HG02678 (cell line): ENCODE measurements around the gene SH3BP4.

ENCODE experiments used
- ATAC-seq: cut with Tn5 transposase; IDR thresholded peaks from one replicate; pipeline ENCODE4 v1.9.1; 2021; ENCODE audit warnings: mild to moderate bottlenecking, moderate library complexity; ENCODE audit not compliant: unreplicated experiment

Gene SH3BP4

DNA sequence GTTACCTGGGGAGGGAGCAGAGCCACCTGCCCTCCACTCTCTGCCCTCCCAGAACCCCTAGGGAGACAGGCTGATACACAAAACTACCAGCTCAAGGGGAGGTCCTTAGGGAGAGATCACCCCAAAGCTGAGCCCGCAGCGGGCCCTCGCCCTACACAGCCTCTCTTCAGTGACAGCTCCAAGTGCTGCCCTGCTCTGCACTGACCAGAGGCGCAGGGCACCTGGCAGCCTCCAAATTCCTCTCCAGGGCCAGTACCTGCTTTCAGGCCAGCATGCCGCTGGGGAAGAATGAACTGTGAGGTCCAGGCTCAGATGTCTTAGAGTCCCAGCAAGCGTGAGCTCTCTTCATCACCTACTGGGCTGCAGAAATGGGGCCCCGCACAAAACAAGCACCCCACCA is 11.3 kb upstream of the SH3BP4 start:
- no peak for ATAC-seq

DNA sequence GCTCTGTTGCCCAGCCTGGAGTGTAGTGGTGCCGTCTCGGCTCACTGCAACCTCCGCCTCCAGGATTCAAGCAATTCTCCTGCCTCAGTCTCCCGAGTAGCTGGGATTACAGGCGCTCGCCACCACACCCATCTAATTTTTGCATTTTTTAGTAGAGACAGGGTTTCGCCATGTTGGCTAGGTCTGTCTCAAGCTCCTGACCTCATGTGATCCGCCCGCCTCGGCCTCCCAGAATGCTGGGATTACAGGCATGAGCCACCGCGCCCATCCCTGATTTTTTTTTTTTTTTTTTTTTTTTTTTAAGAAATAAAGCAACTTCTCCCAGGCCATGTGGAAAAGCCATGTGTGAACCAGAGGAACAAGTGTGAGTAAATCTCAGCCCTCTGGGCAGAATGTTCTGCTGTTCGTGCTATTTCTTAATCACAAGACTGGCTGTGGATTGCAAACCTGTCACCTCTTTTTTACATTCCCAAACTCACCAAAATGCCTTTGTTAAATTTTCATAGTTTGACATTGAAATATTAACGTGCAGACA is 6.4 kb upstream of the SH3BP4 start:
- no peak for ATAC-seq

DNA sequence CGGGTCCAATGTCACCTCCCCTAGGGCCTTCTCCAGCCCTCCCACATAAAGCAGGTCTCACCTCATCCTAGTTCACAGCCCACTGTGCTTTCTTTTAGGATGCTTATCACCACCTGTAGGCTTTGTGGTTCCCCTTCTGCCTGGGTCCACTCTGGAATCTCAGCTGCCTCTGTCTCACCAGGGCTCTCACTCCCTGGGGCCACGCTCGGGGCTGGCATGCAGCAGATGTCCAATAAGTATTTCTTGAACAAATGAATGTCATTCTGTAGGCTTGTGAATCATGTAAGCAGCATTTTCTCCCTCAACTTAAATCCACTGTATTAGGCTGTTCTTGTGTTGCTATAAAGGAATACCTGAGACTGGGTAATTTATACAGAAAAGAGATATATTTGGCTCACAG is 4.3 kb upstream of the SH3BP4 start:
- ATAC-seq: no peak

DNA sequence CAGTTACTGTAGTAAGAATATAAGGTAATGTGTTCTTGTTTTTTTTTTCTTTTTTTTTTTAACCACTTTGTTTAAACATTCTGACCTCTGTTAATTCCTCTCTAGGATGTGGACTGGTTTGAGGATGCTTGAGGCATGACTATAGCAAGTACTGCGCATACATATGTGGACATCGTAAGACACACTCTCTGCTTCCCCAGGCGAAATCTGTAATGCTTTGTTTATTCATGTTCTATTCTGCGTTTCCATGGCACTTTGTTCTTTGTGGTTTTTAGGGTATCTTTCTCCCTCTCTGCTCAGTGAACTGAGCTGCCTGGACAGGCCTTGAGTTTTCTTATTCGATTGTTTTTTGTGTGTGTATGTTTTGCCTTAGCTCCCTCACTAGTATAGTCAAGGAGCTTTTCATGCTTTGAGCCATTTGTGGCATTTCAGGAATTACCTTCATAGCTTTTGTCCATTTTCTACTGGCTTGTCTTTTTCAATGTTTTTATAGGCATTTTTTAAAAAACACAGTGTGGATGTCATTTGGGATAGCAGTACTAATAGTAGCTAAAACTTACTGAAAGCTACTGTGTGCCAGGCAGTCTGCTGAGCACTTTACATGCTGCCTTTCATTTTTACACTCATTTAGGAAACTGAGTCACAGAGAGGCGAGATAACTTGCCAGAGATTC is 1.9 kb upstream of the SH3BP4 start:
- ATAC-seq: no peak

DNA sequence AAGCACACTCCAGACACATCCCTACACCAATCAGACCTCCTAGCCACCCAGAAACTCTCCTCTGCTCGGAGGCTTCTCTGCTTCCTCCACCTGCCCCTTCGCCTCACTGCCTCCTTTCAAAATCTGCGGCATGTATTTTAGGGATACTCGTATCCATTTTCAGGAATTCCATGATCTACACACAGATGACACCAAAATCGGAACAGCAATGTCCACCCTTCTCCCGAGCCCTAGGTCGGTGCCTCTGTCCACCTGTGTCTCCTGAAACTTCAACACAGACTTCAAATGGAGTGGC is 1.4 kb upstream of the SH3BP4 start:
- ATAC-seq: no peak

DNA sequence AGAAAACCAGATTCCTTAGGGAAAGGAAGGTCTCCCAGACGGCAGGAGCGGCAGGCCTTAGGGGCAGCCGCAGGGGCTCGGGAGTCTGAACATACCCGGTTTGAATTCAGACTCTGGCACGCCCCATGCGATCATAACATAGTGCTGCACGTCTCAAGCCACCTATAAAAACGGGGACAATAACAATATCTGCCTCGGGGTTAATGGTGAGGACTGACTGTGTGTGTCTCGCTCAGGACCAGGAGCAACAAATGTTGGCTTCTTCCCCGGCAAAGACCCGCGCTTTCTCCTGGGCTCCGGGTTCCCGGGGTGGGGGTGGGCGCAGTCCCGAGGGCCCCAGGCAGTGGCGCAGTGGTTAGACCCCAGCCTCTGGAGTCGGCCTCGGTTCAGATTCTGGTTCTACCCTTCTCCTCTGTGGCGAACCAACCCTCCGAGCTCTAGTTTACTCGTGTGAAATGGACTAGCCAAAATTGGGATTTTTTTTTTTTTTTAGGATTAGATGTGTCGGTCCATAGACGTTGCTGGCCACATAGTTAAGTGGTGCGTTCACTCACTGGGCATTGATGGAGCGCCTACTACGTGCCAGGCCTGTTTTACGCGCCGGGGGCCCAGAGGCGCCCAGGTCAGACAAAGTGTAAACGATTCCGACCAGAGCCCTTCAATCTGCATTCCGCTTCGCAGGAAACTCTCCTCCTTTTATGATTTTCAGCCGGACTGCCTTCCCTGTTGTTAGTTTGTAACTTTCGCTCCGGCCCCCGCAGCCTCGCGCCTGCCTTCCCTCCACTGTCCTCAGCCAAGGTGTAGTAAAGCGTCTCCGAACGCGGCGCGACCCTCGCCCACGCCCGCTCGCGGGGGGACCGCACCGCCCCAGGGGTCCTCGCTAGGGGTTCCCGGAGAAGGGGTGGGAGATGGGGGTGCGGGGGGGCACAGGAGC is 820 bp upstream of the SH3BP4 start:
- no peak for ATAC-seq

DNA sequence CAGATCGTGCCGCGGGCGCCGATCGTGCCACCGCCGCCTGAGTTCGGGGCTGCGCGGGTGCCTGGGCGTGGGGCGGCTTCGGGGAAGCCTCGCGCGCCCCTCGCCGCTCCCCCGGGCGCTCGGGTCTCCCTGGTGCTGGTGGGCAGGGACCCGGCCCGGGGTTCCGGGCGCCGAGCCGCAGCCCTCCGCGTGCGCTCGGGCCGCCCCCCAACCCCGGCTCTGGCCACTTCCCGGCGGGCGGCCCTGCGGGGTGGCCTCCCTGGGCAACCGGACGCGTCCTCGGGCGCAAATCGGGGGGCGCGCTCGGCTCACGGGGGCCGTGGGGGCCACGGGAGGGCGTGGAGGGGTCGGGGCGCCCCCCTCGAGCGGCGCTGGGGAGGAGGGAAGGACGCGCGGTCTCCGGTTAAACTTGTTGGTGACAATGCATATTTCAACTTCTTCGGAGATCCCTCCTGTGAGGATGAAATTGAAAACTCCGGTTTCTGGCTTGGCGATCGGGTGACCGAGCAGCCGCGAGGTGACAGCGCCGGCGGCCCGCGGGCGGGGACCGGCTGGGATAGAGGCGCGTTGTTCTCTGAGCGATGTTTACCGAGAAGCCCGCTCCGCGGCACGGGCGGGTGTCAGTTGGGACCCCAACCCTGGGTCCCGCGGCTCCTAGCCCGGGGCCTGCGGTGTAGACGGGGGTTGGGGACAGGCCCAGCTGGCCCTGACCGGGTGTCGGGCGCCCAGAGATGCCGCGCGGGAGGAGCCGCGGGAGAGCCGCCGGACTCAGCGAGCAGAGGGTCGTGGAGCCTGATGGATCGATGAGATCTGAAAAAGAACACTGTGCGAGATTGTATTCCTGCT is 676 bp downstream of the SH3BP4 start:
- ATAC-seq: no peak

DNA sequence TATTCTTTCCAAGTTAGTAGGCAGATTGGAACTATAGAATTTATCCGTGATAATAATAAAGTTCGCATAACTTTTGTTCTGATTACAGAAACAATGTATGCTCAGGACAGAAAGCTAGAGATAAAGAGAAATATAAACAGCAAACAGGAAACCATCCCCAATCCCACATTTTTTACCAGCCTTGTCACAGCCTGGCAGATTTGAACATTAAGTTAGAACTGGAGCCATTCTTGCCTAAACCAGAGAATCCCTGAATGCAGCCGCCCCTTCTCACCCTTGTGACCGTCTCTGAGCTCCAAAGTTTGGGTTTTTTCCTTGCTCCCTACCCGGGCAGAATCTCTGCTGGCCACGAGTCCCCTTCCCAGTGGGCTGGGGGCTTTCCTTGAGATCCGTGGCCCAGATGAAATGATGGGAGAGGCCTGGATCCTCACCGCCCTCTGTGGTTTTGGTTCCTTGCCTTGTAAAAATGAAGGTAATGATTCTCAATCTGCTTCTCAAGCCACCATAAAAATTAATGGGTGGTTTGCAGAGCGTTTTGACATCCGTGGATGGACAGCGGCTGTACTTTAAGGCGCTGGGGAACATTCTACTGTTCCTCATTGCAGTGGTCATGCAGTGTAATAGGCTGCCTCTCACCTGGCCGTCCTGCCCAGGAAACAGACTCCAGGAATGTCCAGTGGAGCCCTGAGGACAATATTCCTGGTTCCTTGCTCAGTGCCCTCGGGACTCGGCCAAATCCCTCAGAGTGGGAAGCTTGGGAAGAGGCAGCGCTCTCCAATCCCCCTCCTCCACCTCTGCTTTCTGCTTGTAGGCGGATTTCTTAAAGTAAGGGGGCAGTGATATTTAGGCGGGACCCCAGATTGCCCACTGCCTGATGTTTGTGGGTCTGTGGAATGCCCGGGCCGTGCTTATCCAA is 1.6 kb downstream of the SH3BP4 start:
- ATAC-seq: no peak

DNA sequence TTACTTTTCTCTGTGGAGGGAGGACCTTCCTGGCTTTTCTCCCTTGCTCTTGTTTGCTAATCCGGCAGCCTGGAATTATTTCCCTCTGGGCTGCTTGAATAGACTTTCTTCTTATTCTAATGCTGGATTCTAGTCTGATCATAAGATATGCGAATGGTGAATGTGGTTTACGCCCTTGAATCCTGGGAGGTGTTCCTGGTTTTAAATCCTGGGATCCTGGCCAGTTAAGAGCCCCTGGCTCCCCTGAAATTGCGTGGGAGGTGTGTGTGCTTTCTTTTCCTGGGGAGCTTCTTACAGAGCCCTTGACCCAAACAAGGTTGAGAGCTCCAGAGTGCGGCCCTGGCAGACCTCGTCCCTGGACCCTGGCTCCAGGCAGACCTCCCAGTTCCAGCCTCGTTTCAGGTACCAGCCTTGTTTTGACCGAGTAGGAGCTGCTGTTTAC is 2.8 kb downstream of the SH3BP4 start:
- ATAC-seq: no peak

DNA sequence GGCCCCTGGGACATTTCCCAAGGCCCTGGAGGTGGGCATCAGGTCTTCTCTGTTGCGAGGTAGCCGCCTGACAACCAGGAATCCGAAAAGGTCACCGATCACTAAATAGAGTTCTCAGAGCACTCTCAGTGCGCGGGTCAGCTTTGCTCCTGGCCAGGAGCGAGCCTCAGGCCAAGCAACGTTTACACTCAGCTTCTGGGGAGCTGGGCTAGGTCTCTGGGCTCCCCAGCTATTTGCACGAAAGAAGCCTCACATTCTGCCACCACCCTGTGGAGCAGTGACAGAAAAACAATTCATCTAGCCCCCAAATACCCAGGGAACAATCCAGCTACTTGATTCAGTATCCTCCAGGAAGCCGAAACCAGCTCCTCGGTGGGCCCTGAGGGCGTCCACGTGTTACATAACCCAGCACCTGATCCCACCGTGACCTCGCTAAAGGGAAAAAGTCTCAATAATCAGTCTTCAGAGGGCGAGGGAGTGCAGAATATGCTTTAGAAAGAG is 3.3 kb downstream of the SH3BP4 start:
- no peak for ATAC-seq

DNA sequence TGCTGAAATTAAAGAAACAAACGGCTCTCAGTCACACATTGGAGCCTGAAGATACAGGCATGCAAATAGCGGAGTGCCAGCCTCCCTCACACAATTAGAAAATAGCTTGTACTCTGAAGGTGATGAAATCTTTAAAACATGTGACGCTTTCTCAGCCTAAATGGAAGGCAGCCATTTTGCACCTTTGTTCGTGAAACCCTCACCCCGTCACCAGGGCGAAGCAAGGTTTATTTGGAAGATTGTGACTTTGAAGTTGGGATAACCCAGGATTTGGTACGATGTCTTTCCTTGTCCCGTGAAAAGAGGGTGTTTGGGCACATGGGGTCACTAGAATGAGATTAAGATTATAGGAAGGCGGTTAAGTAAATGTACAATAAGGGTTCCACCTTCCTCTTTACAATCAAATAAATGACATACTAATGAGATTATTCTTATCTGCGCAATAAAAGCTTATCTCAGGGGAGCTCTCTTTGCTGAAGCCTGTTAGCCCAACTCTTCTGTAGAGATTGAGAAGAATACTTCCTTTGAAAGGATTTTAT is 4.2 kb downstream of the SH3BP4 start:
- ATAC-seq: no peak

DNA sequence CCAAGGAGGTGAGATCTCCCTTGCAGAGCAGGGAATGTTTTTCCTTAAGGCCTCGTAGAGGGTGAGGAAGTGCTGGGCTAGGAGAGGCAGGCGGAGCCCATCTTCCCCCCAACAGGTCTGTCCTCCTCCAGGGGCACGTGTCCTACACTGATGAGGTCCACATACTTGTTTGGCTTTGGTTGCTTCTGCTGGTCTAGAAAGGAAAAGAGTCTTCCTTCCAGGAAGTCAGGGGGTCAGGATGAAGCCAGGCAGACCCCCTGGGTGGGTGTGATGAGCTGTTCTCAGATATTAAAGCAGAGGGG is 6.0 kb downstream of the SH3BP4 start:
- ATAC-seq: no peak

DNA sequence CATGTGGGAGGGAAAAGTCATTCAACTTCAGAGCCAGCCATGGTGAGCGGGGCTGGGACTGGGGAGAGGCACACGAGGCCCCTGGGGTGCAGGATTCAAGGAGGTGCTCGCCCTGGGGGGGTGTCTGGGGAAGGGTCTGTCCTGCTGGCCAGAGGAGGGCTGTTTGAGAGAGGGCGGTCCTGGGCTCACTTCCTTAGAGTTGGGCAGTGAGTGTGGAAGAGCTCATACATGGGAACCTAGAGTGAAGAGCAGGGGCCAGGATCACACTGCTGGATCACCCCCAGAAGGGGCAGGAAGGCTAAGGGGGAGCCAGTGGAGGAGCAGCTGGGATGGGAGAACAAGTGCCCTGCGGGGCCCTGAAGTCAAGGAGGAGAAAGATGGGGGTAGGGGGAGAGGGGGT is 6.5 kb downstream of the SH3BP4 start:
- ATAC-seq: no peak

DNA sequence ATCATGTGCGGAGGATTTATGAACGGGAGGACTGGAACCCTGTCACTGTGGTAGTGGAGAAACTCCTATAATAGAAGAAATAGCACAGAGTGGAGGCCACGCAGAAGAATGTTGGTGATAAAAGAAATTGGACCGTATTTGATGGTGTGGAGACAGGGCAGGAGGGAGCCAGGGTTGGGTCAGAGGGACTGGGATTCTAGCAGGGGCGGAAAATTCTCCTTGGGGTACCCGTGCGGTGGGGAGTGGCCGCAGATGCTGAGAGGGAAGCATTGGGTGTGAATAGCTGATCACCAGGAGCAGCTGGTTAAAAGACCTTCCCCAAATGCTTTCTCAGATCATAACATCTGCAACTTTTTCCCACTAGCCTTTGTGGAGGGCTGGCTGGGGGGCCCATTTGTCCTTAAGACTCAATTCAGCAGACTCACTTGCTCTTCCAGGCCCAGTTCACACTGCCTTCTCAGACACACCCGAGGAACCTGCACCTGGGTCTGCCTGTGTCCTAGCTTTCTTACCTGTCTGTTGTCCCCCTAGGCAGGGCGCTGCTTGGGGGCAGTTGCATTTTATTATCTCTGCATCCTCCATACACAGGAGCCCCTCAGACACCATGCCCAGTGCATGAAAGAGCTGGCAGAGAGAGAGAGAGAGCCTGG is 7.1 kb downstream of the SH3BP4 start:
- ATAC-seq: no peak

DNA sequence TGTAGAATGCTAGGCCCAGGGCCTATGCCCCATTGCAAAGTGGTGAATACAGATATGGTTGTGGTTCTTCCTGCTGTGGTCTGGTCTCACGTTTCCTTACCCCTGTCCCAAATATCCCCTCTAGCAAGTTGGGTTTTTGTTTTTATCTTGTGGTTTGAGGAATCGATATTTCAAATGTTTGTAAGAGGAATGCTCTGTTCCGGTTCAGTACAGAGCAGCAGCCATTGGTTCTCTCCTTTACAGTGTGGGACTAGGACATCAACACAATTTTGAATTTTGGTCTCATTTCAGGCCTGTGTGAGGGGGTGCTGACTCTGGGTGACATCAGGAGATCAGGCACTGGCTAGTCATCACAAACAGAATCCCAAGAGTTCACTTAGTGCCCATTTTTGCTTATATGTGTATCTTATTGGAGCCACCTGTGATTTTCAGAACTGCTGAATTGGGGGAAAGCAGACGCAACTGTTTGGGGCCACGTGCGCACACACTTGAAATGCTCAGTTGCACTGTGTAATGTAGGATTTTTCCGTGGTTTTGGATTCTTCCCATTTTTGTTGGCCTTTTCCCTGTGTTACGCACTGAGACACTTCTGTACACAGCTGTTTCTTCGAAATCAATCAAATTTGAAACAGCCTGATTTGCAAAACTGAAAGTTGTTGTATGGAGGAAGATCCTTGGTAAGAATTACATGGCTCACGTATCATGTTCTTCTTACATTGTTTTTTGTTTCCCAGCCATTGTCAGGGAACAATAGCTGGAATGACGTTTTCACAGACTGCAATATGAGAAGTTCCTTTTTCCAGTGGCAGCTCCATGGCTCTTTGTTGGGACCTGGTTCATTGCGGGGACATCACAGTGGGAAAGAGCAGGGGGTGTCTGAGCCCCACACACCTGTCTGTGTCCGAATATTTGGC is 8.6 kb downstream of the SH3BP4 start:
- no peak for ATAC-seq

DNA sequence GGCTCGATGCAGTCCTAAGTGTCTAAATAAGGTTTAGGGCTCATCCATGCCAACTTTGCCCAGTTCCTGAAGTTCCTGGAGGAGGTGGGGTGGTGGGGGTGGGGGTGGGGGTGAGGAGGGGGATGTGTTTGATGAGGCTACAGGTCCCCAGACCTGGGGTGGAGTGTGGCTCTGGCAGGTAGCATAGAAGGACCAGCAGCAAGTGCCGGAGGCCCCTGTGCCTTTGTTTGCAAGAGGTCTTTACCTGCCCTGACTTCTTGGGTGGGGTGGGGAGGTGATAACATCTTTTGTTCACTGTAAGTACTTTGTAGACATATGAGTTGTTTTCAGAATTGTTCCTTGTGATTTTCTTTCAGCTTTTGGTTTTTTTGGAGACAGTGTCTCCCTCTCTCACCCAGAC is 10.0 kb downstream of the SH3BP4 start:
- no peak for ATAC-seq

DNA sequence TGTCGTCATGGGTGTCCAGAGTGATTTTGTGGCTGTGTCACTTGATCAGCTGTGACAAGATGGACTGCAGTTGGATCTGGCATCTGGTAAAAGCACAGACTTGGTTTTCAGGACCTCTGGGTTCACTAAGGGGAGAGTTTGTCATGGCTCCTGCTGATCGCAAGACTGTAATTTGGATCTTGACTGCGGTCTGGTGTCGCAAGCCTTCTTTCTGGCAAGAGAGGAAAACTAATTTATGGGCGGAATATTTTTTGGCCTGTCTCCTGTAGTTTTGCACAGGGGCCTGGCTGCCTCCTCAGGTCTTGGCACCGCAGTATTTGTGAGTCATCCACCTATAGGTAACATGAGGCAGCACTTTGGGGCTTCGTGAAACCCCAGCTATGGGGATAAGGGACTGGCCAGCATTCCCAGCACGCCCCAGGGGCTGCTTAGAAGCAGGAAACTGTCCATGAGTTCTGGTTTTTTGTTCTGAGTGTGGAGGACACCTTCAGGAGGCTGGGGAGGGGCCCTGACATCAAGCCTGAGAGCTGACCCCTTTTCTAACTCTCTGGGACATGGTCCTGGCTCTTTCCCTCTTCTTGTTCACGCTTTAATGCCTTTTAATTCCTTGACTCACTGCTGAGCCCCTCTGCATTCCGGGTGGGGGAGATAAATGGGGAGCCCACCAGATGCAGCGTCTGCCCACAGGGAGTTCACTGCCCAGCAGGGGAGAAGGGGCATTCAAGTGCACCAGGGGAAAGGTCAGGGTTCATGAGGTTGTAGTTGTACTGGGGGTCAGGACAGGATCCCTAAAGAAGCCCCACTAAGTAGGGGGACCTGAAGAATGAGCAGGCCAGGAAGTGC is 12.2 kb downstream of the SH3BP4 start:
- no peak for ATAC-seq
